Stimulated activated CD8-positive, alpha-beta memory T cell treated with anti-CD3 and anti-CD28 coated beads, Interleukin-12 subunit alpha, Interleukin-12 subunit beta, amount 100 ng/mL, for 4 hours (primary cell): ENCODE data around the gene PGAP1.

Source experiments
- DNase-seq: peaks from one replicate; pipeline ENCODE4 v3.0.0-alpha.2; 2020; ENCODE audit warnings: low read depth

Gene PGAP1

DNA sequence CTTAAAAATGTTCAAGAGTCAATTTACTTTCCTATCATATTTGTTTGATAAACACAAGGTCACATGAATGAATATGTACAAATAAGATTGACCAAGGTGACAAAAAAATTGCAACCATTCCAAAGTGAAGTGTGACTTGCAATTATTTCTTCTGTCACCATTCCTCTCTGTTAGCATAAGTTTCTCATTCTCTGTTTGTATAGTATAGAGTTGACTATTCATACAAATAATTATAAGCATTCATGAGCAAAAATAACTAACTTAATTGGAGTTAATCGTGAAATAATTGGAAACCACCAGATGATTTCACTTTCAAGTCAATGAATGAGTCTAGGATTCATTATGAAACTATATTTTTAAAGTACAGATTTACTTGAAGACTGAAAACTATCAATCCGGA is 42.1 kb downstream of the PGAP1 start:
- no peak for DNase-seq

DNA sequence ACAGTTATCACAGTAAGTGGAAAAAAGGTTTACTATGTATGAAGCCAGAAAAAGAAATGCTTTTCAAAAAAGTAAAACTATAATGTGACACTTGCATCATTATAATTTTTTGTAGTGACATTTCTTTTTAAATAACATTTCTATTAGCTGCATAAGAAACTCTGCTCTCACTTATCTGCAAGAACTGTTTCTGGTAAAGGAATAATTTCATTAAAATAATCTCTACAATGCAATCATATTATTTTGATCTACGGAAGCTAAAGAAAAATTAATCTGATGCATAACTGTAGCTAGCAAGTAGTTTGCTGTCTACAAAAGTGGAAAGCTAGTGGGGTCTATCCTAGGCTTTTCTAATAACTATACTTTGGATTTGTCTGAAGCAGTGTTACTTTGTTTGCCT is 50.1 kb downstream of the PGAP1 start:
- no peak for DNase-seq

DNA sequence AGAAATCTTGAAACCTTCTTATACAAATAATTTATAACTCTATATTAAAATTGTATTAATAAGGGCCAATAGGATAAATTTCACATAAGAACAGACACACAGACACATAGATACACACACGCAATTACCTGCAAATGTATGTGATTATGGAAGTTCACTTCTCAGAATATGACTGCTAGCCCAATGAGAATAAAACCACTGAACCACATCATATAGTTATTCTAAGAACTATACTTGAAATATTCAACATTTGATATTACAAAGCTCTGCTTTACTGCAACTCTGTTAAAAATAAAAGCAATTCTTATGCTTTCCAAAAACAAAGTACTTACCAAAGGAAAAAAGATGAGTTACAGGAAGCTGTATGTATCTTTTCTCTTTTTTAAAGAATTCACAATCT is 51.1 kb downstream of the PGAP1 start:
- DNase-seq: no peak

DNA sequence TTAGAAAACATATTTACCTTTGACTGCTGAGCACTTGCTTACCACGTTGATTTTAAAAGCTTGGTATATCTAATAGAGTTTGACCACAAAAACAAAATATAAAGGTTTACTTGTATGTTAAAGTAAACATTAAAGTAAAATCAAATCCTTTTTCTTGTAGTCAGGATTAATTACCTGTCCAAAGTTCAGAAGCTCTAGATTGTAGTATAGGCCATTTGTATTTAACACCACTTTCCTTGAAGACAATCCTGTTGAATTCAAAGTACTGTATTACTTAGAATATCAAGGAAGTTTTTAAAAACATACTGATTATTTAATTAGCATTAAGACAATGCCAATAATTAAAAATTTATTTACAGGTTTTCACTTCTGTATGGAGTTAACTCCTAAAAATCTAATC is 53.0 kb downstream of the PGAP1 start:
- no peak for DNase-seq

DNA sequence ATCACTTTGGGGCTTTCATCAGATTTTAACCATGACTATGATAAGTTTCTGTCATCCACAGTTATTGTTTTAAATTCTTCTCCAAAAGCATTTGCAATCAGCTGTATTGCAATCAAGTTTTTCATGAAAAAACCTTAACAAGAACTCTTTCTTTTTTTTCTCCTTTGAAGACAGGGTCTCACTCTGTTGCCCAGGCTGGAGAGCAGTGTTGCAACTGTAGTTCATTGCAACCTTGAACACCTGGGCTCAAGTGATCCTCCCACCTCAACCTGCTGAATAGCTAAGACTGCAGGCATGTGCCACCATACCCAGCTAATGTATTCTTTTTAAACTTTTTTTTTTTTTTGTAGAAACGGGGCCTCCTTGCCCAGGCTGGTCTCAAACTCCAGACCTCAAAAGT is 71.9 kb downstream of the PGAP1 start:
- DNase-seq: no peak

DNA sequence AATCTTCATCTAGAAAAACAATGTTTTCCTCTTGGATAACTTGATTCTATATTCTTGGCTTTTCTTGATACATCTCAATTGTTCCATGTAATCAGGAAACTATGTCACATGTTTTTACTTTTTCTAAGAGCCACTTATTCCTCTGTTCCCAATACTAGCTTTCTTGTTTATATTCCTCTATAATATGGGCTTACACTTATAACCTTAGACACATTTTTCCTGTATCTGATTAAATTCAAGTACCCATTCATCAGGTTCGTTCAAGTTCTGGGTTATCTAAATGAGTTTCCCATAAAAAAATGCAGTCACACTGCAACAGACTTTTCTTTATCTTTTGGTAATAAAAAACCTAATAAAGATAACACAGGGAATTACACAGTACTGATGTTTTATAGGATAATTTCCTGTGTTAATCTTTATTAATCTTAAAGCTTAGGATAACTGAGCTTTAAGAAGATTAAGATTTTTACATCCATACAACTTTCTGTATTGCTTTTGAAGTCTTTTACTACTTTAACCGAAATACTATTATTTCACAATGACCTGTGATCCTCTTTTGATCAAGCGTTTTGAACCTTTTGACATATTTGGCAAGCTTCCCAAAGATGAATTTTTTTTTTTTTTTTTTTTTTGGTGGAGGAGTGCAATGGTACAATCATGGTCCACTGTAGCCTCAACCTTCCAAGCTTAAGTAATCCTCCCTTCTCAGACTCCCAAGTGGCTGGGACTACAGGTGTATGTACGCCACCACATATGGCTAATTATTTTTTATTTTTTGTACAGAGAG is 73.0 kb downstream of the PGAP1 start:
- no peak for DNase-seq

DNA sequence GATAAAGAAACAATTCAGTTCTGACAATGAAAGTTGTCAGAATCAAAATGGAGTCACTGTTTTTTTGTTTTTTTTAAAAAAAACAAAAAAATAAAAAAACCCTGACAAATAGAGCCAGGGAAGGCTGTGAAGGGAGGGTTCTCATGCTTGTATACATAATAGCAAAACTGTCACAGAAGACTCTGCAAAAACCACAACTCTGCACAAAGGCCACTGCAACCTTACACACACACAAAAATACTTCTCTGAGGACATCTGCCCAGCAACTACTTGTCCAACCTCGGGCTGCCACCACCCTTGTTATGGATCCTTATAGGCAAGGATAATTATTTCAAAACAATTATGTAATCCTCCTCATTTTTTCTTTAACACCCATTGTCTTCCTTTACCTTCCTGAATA is 75.4 kb downstream of the PGAP1 start:
- no peak for DNase-seq

DNA sequence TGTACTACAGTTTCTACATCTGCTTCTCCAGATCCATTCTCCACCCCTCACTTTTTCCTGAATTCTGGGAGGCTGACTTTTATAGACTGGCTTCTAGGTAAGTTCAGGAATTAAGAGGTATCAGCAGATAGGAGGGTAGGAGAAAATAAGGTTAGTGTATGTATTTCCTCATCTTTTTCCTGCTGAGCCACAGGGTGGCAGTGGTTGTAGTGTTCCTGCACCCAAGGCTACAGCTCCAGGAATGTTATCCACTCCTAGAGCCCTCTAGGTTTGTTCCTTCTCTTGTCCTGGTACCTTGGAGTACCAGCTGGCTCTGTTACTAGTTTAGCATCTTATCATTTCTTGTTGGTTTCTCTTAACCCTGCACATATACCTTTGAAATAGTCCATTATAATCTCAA is 76.6 kb downstream of the PGAP1 start:
- DNase-seq: no peak

DNA sequence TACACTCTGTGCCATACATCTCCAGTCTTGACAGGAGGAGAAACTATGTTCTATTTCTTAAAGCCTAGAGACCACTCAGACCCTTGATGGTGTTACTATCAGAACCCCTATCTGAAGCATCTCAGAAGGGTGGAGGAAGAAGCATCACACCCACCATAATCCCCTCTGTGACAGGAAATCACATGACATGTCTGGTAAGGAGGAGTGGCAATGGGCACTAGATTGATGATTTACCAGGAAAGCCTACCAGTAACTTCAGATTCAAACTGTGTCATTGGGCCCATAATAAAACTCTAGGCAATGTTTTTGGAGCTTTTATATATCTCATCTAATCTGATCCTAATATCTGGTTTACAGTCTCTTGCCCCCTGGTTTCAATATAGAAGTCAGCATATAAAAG is 80.2 kb downstream of the PGAP1 start:
- no peak for DNase-seq

DNA sequence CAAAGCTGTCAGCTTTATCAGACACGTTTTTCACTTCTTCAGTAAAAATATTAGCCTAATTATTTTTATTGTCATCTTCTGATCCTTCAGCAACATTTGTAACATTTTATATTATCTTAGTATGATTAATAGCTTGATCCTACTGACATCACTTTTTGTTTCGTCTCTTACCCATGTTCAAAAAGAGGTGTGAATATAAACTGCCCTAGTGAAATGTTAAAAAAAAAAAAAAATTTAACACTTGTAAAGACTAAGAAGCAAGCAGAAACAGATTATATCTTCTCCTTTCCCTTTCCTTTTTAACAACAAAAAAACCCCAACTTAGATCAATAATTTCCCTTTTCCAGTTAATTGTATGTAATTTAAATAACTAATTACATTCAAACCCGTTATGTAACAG is 81.1 kb downstream of the PGAP1 start:
- no peak for DNase-seq

DNA sequence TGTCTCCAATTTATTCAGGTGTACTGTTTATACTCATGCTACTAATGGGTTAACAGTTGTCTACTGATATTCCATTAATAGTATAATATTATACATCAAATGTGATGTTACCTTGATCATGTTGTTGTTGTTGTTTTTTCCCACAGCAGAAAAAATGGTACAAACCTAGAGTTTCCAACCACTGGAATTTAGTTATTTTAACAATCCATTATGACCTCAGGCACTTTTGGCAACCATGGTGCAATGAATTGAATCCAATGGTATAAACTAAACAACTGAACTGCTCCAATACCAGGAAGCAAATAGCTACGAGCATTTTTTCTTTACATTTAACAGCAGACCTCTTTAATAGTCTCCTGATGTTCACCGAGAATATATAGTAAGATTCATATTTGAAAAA is 86.3 kb downstream of the PGAP1 start:
- DNase-seq: no peak

DNA sequence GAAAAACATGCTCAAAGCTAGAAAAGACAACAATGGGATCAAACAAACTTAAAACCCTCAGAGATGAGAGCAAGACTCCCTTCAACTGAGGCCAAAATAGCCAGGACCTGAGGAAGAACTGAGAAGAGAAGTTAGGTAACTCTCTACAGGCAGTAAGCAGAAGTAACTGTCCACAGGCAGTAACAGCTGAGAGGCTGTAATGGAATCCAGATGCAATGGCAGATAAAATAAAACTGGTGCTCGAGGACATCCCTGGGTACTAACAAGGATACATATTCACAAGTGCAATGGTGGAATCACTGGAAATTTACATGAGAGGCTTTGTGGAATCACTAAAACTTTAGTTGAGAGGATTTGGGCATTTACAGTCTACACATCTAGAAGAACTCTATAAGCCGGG is 86.9 kb downstream of the PGAP1 start:
- no peak for DNase-seq

DNA sequence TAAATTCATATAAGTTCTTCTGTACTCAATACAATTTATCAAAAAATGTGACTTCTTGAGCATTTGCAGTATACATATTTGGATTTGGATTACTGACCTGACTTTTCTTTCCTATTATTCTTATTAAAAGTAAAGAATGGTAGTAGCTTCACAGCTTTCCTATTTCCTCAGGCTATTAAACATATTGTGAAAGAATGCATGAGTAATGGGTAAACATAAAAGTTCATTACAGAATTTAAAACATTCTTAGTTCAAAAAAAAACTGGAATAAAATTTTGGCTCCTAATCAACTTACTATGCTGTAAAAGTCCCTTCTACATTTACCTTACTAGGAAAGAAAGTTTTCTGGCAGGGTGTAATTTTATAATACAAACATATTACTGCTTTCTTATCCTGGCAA is 90.1 kb downstream of the PGAP1 start:
- DNase-seq: no peak

DNA sequence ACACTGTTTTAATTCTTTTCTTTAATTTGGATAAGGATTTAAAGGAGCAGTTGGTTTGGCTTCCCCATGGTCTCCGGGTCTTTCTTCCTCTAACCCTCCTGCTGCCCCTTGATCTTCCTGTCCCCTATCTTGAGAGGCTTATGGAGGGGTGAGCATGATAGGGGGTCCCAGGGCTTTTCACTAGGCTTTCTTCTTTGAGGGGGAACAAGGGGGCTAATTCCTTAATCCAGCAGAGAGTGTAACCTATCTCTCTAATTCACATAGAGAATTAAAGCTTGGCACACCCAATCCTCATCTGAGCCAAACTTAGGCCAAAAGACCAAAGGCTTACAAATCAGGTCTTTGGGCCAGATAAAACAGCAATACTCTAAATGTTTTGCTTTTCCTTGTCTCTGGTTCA is 95.8 kb downstream of the PGAP1 start:
- no peak for DNase-seq

DNA sequence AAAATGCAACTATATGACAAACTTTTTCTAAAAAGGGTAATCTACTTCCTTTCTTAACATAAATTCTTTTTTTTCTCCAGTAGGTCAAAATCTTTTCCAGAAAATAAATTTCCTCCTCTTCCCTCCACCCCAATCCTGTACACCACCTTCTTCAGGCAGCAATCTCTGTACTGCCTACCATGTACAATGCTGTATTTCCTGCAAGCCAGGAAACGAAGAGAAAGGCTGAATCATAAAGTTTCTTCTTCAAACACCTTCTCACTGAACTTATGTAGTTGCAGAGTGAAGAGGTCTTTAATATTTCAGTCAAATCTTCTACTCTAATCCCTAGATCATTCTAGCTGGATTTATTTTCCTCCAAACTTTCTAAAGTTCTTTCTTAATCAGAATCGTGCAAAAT is 99.2 kb downstream of the PGAP1 start:
- DNase-seq: no peak

DNA sequence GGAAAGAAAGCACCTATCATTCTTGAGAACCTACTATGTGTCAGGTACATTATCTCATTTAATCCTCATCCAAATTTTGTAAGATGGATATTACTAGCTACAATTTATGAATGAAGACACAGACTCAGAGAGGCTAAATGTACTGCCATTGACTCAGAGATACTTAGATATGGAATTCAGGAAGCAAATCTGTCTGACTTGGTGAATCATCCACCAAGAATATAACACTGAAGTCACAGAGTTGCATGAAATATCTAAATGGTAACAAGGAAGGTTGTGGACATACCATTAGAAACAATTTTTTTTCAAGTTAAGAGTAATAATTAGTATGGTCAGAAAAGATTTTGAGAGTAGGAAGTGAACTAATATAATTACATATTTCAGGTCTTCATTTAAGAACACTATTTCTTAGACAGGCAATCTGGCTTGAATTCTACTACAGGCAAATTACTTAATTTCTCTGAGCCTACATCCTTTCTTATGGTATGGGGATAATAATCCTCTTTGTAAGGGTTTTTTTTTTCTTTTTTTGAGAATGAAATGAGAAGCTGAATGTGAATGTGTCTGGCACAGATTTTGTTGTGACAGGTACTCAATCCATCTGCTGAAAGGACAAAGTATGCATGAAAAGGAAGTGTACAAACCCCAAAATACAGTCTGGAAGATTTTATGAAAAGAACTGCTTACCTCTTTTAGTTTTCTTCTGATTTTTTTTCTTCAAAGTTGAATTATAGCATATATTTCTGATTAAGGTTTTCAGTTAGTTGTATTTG is 102.6 kb downstream of the PGAP1 start:
- no peak for DNase-seq

DNA sequence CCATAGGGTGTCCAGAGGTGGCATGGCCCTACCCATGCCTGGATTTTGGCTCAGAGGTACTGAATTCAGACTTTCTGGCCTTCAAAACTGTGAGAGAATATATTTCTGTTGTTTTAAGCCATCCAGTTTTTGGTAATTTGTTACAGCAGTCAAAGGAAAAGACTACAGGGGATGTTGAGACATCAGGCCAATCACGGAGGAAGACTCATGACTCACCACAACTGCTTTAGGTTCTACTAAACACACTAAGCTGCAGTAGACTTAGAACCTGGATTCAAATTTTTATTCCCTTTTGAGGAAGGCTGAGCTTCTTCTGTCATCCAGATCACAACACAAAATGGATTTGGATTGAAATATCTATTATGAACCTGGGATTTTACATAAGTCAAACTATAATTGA is 105.3 kb downstream of the PGAP1 start:
- DNase-seq: no peak

DNA sequence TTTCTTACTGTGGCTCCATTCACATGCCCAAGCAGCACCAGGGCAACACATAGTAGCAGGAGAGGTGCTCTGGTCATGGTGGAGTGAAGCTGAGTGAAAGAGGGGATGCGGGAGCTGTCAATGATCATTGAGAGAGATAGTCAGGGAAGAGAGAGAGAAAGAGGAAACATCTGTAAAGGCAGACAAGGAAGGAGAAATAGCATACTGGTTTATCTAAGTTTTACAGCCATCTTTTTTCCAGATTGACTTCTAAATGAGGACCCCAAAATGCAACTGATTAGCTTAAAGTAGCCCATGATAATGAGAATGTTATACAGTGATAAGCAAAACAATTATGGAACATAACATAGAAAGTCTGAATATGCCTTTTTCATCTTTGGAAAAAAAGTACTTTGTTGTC is 117.2 kb downstream of the PGAP1 start, which contains the start of gene C2orf66:
TSS of gene C2orf66 (minus strand) at position 96 of the 400 bp plus-strand sequence. CDS start at position 77, 19 bp downstream.
- no peak for DNase-seq

DNA sequence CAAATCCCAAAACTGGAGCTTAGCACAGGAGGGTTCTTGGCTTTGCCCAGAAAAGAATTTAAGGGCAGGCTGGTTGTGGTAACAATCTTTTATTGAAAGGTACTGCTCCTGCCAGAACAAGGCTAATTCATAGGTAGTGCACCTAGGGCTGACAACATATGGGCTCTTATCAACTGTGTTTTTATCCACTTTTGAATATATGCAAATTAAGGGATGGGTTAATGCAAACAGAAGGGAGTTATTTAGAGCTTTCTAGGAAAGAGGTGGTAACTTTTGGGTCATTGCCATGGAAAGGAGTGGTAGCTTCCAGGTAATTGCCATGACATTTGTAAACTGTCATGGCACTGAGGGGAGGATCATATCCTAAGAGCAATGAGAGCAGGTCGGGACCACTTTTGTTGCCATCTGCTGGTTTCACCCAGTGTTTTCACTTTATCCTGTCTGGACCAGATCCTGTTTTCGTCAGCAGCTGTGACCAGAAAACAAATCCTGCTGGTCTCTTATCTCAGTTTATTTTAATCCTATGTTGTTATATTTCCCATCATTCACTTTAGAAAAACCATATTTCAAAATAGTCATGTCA is 118.3 kb downstream of the PGAP1 start:
- DNase-seq: no peak

DNA sequence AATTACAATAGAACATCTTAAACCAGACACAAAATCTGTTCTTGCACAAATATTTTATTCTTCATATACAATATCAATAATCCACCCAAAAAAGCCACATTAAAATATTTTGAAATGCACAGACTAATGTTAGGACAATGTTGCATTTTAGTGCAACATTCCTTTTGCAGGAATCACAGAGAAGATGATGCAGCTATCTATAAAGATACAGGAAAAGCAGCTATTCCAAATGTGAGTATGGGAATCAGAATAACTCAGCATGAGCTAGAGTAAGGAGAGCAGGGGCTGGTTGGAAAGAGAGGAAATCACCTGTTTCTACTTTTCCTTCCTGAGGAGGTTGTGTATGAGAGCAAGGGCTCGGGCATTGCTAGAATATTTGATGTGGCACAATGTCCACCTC is 122.1 kb downstream of the PGAP1 start:
- DNase-seq: no peak

DNA sequence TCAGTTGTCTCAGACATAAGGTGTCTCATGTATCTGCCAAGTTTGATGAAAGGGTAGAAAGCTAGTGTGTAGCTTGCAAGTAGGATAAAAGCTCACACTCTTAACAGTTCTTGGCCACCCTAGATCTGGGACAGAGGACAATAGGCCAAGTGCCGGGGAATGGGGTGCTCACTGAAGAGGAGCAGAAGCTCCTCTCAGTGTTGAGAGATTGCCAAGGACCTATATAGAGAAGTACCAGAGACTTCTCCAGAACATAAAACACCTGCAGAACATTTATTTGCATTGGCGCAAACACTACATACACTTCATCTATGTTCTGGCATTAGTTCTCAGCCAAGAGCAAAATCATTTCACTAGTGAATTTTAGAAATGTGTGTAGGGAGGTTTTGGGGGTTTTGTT is 124.1 kb downstream of the PGAP1 start:
- no peak for DNase-seq

DNA sequence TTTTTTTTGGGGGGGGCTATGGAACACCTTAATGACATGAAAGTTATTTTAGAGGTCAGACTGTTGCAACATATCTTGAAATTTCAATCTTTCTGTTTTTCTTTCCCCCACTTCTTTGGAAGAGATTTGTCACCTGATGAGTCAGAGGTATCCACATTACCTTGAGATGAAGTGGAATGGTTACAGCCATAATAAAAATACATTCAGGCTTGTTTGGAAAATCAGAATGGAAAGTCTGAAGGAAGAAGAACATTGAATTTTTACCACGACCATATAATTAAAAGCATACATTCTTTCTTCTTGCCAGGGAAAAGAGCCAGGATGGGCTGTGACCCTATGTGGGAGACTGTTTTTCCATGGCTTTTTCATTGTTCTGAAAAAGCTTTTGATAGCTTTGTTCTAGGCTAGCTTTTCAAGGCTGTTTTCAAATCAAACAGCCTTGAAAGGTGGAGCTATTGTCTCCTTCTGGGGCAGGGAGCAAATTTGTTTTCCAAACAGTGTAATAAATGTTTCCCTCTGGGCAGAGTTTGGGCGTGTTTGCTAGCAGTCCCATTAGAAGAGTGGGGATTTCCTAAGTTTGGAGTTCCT is 124.7 kb downstream of the PGAP1 start:
- DNase-seq: no peak

DNA sequence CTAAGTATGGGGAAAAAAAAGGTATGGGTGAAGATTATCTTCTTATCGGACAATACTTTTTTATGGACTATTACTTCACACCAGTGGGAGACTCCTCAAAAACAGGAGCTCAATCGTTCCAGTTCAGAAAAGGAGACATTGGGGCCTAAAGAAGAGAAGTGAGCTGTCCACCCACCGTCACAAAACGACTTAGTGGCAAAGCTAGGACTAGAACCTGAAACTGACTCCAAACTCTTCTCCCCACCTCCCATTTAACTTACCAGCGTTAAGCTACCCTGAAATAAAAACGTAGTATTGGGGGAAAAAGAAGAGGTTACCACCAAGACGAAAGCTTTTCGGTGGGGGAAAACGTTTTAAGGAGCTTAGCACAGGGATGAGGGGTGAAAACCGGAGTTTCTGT is 127.5 kb downstream of the PGAP1 start:
- DNase-seq: no peak
